ENCODE data around the gene PROX1. TPM values are rescaled to one million over a fixed set of nuclear protein-coding genes. Genes with fewer than 3 reads are reported as not detected.

Gene PROX1
- total and polyA plus RNA-seq, 2 experiments from 2014 or later = under 0.01 to 0.20 TPM

GRCh38 chr1:214010717-214011116 is 22.9 kb downstream of the PROX1 start:
- H3K36me3 ChIP-seq (ENCODE audit: low read depth) = no peaks in the 10 kb centered on the region
- H3K9me3 ChIP-seq (ENCODE audit: low read depth) = no peaks in the 10 kb centered on the region
- no peaks in the 10 kb centered on the region for H3K9me2 ChIP-seq (ENCODE audit: insufficient read depth)
- no peak for DNase-seq
- TF ChIP-seq EZH2phosphoT487 (IDR thresholded peaks at IDR 0.05; ENCODE audit: insufficient read depth, low read depth) (no peak), EZH2 (IDR thresholded peaks at IDR 0.05; ENCODE audit: insufficient read depth, poor library complexity, severe bottlenecking) (no peak)
- no peak overlapping the region for H2AFZ ChIP-seq
- no peaks in the 10 kb centered on the region for H3K79me2 ChIP-seq (ENCODE audit: insufficient read depth)
- in situ Hi-C loops (cut with MboI) = no loop called here
- no peaks in the 10 kb centered on the region for H3F3A ChIP-seq (ENCODE audit: insufficient read depth)
- H4K20me1 ChIP-seq (ENCODE audit: insufficient read depth) = no peaks in the 10 kb centered on the region
- no peaks in the 10 kb centered on the region for H3K4me1 ChIP-seq (ENCODE audit: insufficient read depth)
- H3K4me2 ChIP-seq (ENCODE audit: unreplicated experiment) = no peak overlapping the region
- 56 to 63% methylated on average over 2 of the region's 2 CpGs for WGBS, 2 experiments (ENCODE audit: low coverage in 1 of 2, low lambda C conversion rate in 2 of 2, missing lambda C conversion rate in 2 of 2)
- H3K27me3 ChIP-seq (replicated peaks; ENCODE audit: insufficient read depth) = no peaks in the 10 kb centered on the region
- H3K9ac ChIP-seq = no peak overlapping the region
- no peak overlapping the region for H3K27ac ChIP-seq
- no peak overlapping the region for H3K4me3 ChIP-seq

- Histone ChIP-seq H3K9ac (no peak overlapping the region), H3K4me2 (ENCODE audit: unreplicated experiment) (no peak overlapping the region), H3K4me3 (no peak overlapping the region), H3K27ac (no peak overlapping the region), H3F3A (ENCODE audit: insufficient read depth) (no peaks in the 10 kb centered on the region), H4K20me1 (ENCODE audit: insufficient read depth) (no peaks in the 10 kb centered on the region), H3K36me3 (ENCODE audit: low read depth) (no peaks in the 10 kb centered on the region), H3K27me3 (replicated peaks; ENCODE audit: insufficient read depth) (no peaks in the 10 kb centered on the region), H3K9me3 (ENCODE audit: low read depth) (no peaks in the 10 kb centered on the region), H2AFZ (no peak overlapping the region), H3K79me2 (ENCODE audit: insufficient read depth) (no peaks in the 10 kb centered on the region), H3K9me2 (ENCODE audit: insufficient read depth) (no peaks in the 10 kb centered on the region), H3K4me1 (ENCODE audit: insufficient read depth) (no peaks in the 10 kb centered on the region)
- TF ChIP-seq EZH2 (IDR thresholded peaks at IDR 0.05; ENCODE audit: insufficient read depth, poor library complexity, severe bottlenecking) (no peak), EZH2phosphoT487 (IDR thresholded peaks at IDR 0.05; ENCODE audit: insufficient read depth, low read depth) (no peak)
- peak; percentile 22 for DNase-seq
- WGBS, 2 experiments (ENCODE audit: low coverage in 1 of 2, low lambda C conversion rate in 2 of 2, missing lambda C conversion rate in 2 of 2) = 3 to 5% methylated on average over 2 of the region's 2 CpGs
- in situ Hi-C loops (cut with MboI) = no loop called here
Measured at GRCh38 chr1:214012418-214012817, 24.6 kb downstream of the PROX1 start.

DNA sequence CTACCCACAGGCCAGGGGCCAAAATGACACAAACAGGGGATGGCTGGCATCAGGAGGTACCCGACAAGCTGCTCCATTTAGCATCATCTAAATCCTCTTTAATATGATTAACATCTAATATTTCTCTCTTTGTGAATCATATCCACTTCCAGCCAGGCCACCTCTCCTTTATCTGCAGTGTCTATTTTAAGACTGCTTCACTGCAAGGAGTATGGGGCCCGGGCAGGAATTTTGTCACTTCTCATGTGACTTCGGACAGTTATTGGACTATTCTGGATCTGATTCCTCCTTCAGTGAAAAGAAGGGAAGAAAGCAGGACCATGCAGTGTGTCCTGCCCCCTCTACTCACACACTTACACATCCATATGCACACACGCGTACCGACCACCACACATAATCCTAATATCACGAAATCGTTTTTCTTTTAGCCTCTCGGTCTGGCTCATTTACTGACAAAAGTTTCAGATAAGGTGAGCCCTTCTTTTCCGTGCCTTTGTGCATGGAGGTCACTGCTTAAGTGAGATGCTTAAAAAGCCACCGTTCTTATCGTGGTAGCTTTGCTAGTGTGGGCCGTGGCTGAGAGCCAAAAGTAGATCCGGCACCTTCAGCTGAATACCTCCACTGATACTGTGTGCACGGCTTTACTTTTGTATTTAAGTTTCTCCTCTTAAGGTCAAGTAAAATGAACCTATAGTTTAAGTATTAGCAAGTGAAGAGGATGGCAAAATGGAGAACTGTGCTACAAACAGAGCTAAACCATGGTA is 26.0 kb downstream of the PROX1 start:
- Histone ChIP-seq H3K36me3 (ENCODE audit: low read depth) (no peaks in the 10 kb centered on the region), H3K79me2 (ENCODE audit: insufficient read depth) (no peaks in the 10 kb centered on the region), H4K20me1 (ENCODE audit: insufficient read depth) (no peaks in the 10 kb centered on the region), H3K4me3 (no peak overlapping the region), H3K27me3 (replicated peaks; ENCODE audit: insufficient read depth) (no peaks in the 10 kb centered on the region), H2AFZ (no peak overlapping the region), H3K9me3 (ENCODE audit: low read depth) (no peaks in the 10 kb centered on the region), H3K4me1 (ENCODE audit: insufficient read depth) (no peaks in the 10 kb centered on the region), H3K9me2 (ENCODE audit: insufficient read depth) (no peaks in the 10 kb centered on the region), H3F3A (ENCODE audit: insufficient read depth) (no peaks in the 10 kb centered on the region), H3K9ac (no peak overlapping the region), H3K27ac (no peak overlapping the region), H3K4me2 (ENCODE audit: unreplicated experiment) (no peak overlapping the region)
- in situ Hi-C loops (cut with MboI) = no loop called here
- no peak for TF ChIP-seq EZH2phosphoT487 (IDR thresholded peaks at IDR 0.05; ENCODE audit: insufficient read depth, low read depth)
- TF ChIP-seq EZH2 (IDR thresholded peaks at IDR 0.05; ENCODE audit: insufficient read depth, poor library complexity, severe bottlenecking) = no peak
- 71 to 73% methylated on average over 15 of the region's 15 CpGs for WGBS, 2 experiments (ENCODE audit: low coverage in 1 of 2, low lambda C conversion rate in 2 of 2, missing lambda C conversion rate in 2 of 2)
- no peak for DNase-seq

GRCh38 chr1:214014730-214015129 is 27.0 kb downstream of the PROX1 start:
- Histone ChIP-seq H3K4me1 (ENCODE audit: insufficient read depth) (no peaks in the 10 kb centered on the region), H3K9me2 (ENCODE audit: insufficient read depth) (no peaks in the 10 kb centered on the region), H3K9me3 (ENCODE audit: low read depth) (no peaks in the 10 kb centered on the region), H3K27ac (no peak overlapping the region), H3K79me2 (ENCODE audit: insufficient read depth) (no peaks in the 10 kb centered on the region), H3K27me3 (replicated peaks; ENCODE audit: insufficient read depth) (no peaks in the 10 kb centered on the region), H3K9ac (no peak overlapping the region), H3K4me3 (no peak overlapping the region), H3K36me3 (ENCODE audit: low read depth) (no peaks in the 10 kb centered on the region), H4K20me1 (ENCODE audit: insufficient read depth) (no peaks in the 10 kb centered on the region), H2AFZ (no peak overlapping the region), H3K4me2 (ENCODE audit: unreplicated experiment) (no peak overlapping the region), H3F3A (ENCODE audit: insufficient read depth) (no peaks in the 10 kb centered on the region)
- in situ Hi-C loops (cut with MboI) = no loop called here
- TF ChIP-seq EZH2phosphoT487 (IDR thresholded peaks at IDR 0.05; ENCODE audit: insufficient read depth, low read depth) = no peak
- 54 to 62% methylated on average over 4 of the region's 4 CpGs for WGBS, 2 experiments (ENCODE audit: low coverage in 1 of 2, low lambda C conversion rate in 2 of 2, missing lambda C conversion rate in 2 of 2)
- no peak for DNase-seq
